SK-N-SH treated with all-trans-retinoic acid at 6 μM for 48 hours (cell line): ENCODE data around the gene AP1G2.

Experiments used
- BACH2 ChIP-seq: fragments of 250-450 bp; sonication (Bioruptor Pico); IDR thresholded peaks from 2 replicates; pipeline ENCODE4 v1.9.0; 2021; ENCODE audit warnings: mild to moderate bottlenecking, borderline replicate concordance
- CSDC2 ChIP-seq: fragments of 250-450 bp; sonication (Bioruptor Pico); IDR thresholded peaks from 2 replicates; pipeline ENCODE4 v1.5.0; 2020; ENCODE audit warnings: mild to moderate bottlenecking, moderate library complexity
- TSHZ2 ChIP-seq: fragments of 250-450 bp; sonication (Bioruptor Pico); IDR thresholded peaks from 2 replicates; pipeline ENCODE4 v1.5.0; 2020; ENCODE audit warnings: mild to moderate bottlenecking, moderate library complexity
- ZC3H10 ChIP-seq: fragments of 250-450 bp; sonication (Bioruptor Pico); IDR thresholded peaks from 2 replicates; pipeline ENCODE4 v1.5.1; 2021; ENCODE audit warnings: mild to moderate bottlenecking, moderate library complexity

- no peak for TF ChIP-seq CSDC2 (CRISPR knock-in tag)
- TF ChIP-seq ZC3H10 (CRISPR knock-in tag): no peak
- TF ChIP-seq TSHZ2: no peak
- no peak for TF ChIP-seq BACH2 (CRISPR knock-in tag)
These were observed 36.2 kb downstream of the AP1G2 start for GRCh38 chr14:23531391-23531790.
